A549 (cell line): ENCODE measurements around the gene JUP. TPM values are rescaled to one million over a fixed set of nuclear protein-coding genes. Genes with fewer than 3 reads are reported as not detected.

ENCODE experiments used
- ATAC-seq, 2 experiments: fragments of 200-7000 bp in 1 of 2; fragments of >200 bp in 1 of 2; cut with Nextera tagmentation in 1 of 2; cut with Tn5 transposase in 1 of 2; 3 replicates each; pipeline versions ENCODE4 v1.8.0 to v1.9.1; 2018 to 2020; ENCODE audit warnings: mild to moderate bottlenecking in 1 of 2, moderate library complexity in 1 of 2
- CTCF ChIA-PET: fragments of 300-600 bp; sonication (Branson Sonifier 250); formaldehyde crosslinking; extraction: SDS; loops from one replicate; lab custom pipeline; 2021; ENCODE audit warnings: antibody characterized with exemption, inconsistent platforms; lab: Yijun Ruan, JAX
- POLR2A ChIA-PET: fragments of 350-600 bp; formaldehyde crosslinking; extraction: SDS; loops from one replicate; lab custom pipeline; 2021; ENCODE audit warnings: antibody characterized with exemption, inconsistent platforms; lab: Yijun Ruan, JAX
- DNase-seq, 2 experiments: peaks; one replicate each; pipeline versions ENCODE4 v3.0.0 to v3.0.0-alpha.2; 2011 to 2016; ENCODE audit warnings: low read depth in 1 of 2, low spot score in 1 of 2
- FAIRE-seq: peaks from 2 replicates; lab custom pipeline; 2011; peaks lifted over from hg19 to GRCh38; lab: Jason Lieb, UNC
- H3K27ac ChIP-seq, 2 experiments: fragments of >200 bp; sonication (Bioruptor Twin); formaldehyde crosslinking; 3 replicates each; pipeline ENCODE4 v1.5.1; 2016 to 2017
- H3K4me1 ChIP-seq: fragments of >200 bp; sonication (Bioruptor Twin); formaldehyde crosslinking; 3 replicates; pipeline ENCODE4 v1.6.1; 2016
- H3K4me2 ChIP-seq: fragments of >200 bp; sonication (Bioruptor Twin); formaldehyde crosslinking; 3 replicates; pipeline ENCODE4 v1.6.1; 2016
- H3K4me3 ChIP-seq: fragments of >200 bp; sonication (Bioruptor Twin); formaldehyde crosslinking; 3 replicates; pipeline ENCODE4 v1.5.1; 2016
- H3K9me3 ChIP-seq: fragments of >200 bp; sonication (Bioruptor Twin); formaldehyde crosslinking; 3 replicates; pipeline ENCODE4 v1.6.1; 2016
- CHD2 ChIP-seq: fragments of 150-350 bp; IDR thresholded peaks from 2 replicates; pipeline ENCODE4 v1.6.1; 2014; ENCODE audit warnings: low read length; ENCODE audit not compliant: partially characterized antibody
- EHF ChIP-seq: fragments of 250-450 bp; sonication (Bioruptor Pico); IDR thresholded peaks from 2 replicates; pipeline ENCODE4 v1.5.0; 2020; ENCODE audit warnings: mild to moderate bottlenecking
- EHMT2 ChIP-seq: fragments of 200-600 bp; sonication (generic); IDR thresholded peaks from 2 replicates; pipeline ENCODE4 v1.6.1; 2016; ENCODE audit warnings: antibody characterized with exemption, low read depth, mild to moderate bottlenecking, moderate library complexity
- FOSB ChIP-seq: fragments of 250-450 bp; sonication (Bioruptor Pico); IDR thresholded peaks from 2 replicates; pipeline ENCODE4 v1.5.0; 2020; ENCODE audit warnings: mild to moderate bottlenecking, moderate library complexity
- FOSL2 ChIP-seq, 2 experiments: fragments of 450-650 bp in 1 of 2; fragments of >200 bp in 1 of 2; sonication (Bioruptor Twin) in 1 of 2; formaldehyde crosslinking; IDR thresholded peaks; 2 replicates each; pipeline versions ENCODE4 v1.5.0 to v1.6.1; 2016 to 2020; ENCODE audit warnings: mild to moderate bottlenecking in 1 of 2, moderate library complexity in 1 of 2
- FOXS1 ChIP-seq: fragments of 250-450 bp; sonication (Bioruptor Pico); IDR thresholded peaks from 2 replicates; pipeline ENCODE4 v1.5.0; 2020; ENCODE audit warnings: mild to moderate bottlenecking, moderate library complexity
- GATA3 ChIP-seq: IDR thresholded peaks from 2 replicates; pipeline ENCODE4 v1.6.1; 2012; ENCODE audit warnings: borderline replicate concordance
- HOXB5 ChIP-seq: fragments of 250-450 bp; sonication (Bioruptor Pico); IDR thresholded peaks from 2 replicates; pipeline ENCODE4 v1.5.0; 2020; ENCODE audit warnings: mild to moderate bottlenecking, moderate library complexity
- JUN ChIP-seq, 2 experiments: fragments of >200 bp; sonication (Bioruptor Twin); formaldehyde crosslinking; IDR thresholded peaks; 2 replicates in 1 of 2; 3 replicates in 1 of 2; pipeline ENCODE4 v1.6.1; 2016 to 2017
- JUNB ChIP-seq: fragments of >200 bp; sonication (Bioruptor Twin); formaldehyde crosslinking; IDR thresholded peaks from 2 replicates; pipeline ENCODE4 v1.6.1; 2016
- KDM1A ChIP-seq: fragments of 200-600 bp; sonication (generic); IDR thresholded peaks from 2 replicates; pipeline ENCODE4 v1.6.1; 2016; ENCODE audit warnings: low read depth, mild to moderate bottlenecking
- MAFK ChIP-seq: fragments of 450-650 bp; IDR thresholded peaks from 2 replicates; pipeline ENCODE4 v1.6.1; 2014; ENCODE audit not compliant: partially characterized antibody
- MYC ChIP-seq: IDR thresholded peaks from 2 replicates; pipeline ENCODE4 v1.6.1; 2012; ENCODE audit warnings: mild to moderate bottlenecking, inconsistent platforms, low read length, improper control_type of control experiment, borderline replicate concordance
- NFE2L2 ChIP-seq: fragments of 150-350 bp; conservative IDR thresholded peaks from 2 replicates; pipeline ENCODE4 v1.6.1; 2014; ENCODE audit warnings: low read length
- NR3C1 ChIP-seq: fragments of >200 bp; sonication (Bioruptor Twin); formaldehyde crosslinking; IDR thresholded peaks from 3 replicates; pipeline ENCODE4 v1.6.1; 2017
- PHF8 ChIP-seq: fragments of 200-600 bp; sonication (generic); IDR thresholded peaks from 2 replicates; pipeline ENCODE4 v1.6.1; 2016; ENCODE audit warnings: low read depth, mild to moderate bottlenecking, antibody characterized with exemption, moderate library complexity, borderline replicate concordance
- POLR2A ChIP-seq: IDR thresholded peaks from 2 replicates; pipeline ENCODE4 v1.6.1; 2012; ENCODE audit warnings: mild to moderate bottlenecking, low read length
- RAD21 ChIP-seq, 2 experiments: fragments of >200 bp in 1 of 2; sonication (Bioruptor Twin) in 1 of 2; formaldehyde crosslinking in 1 of 2; IDR thresholded peaks in 1 of 2; conservative IDR thresholded peaks in 1 of 2; 2 replicates in 1 of 2; 3 replicates in 1 of 2; pipeline ENCODE4 v1.6.1; 2012 to 2018; ENCODE audit warnings: inconsistent platforms in 1 of 2
- RCOR1 ChIP-seq: fragments of 150-350 bp; IDR thresholded peaks from 2 replicates; pipeline ENCODE4 v1.6.1; 2014; ENCODE audit warnings: antibody characterized with exemption, low read length, low read depth
- RFX5 ChIP-seq: fragments of 450-650 bp; IDR thresholded peaks from 2 replicates; pipeline ENCODE4 v1.7.1; 2014; ENCODE audit warnings: antibody characterized with exemption, mild to moderate bottlenecking, moderate library complexity
- SMC3 ChIP-seq: fragments of >200 bp; sonication (Bioruptor Twin); formaldehyde crosslinking; IDR thresholded peaks from 3 replicates; pipeline ENCODE4 v1.6.1; 2018; ENCODE audit warnings: inconsistent platforms
- TFCP2L1 ChIP-seq: fragments of 250-450 bp; sonication (Bioruptor Pico); IDR thresholded peaks from 2 replicates; pipeline ENCODE4 v1.5.0; 2021; ENCODE audit warnings: mild to moderate bottlenecking
- TP53 ChIP-seq: fragments of 250-450 bp; sonication (Bioruptor Pico); IDR thresholded peaks from 2 replicates; pipeline ENCODE4 v1.5.0; 2021; ENCODE audit warnings: mild to moderate bottlenecking, moderate library complexity
- ZC3H11A ChIP-seq: fragments of 450-650 bp; IDR thresholded peaks from 2 replicates; pipeline ENCODE4 v1.6.1; 2014; ENCODE audit warnings: antibody characterized with exemption, mild to moderate bottlenecking
- ZFP36 ChIP-seq: fragments of 450-650 bp; IDR thresholded peaks from 2 replicates; pipeline ENCODE4 v1.6.1; 2014; ENCODE audit warnings: borderline replicate concordance; ENCODE audit not compliant: partially characterized antibody
- WGBS: methylation state at CpG from one replicate; pipeline ENCODE4 v1.1.6; 2017; ENCODE audit errors: missing lambda C conversion rate; 5-methylcytosine and 5-hydroxymethylcytosine counted together
- polyA minus RNA-seq: library from RNA; depleted of rRNA, polyadenylated mRNA; stranded (reverse); fragments of >200 nt; gene quantifications from 2 replicates; pipeline ENCODE4 v1.2.3, GENCODE V29; 2011; rRNA and poly(A)+ RNA removed
- polyA plus RNA-seq, 4 experiments: library from polyadenylated mRNA; depleted of rRNA in 3 of 4; stranded (reverse); fragments of >200 nt; fragmentation: RNase III in 1 of 4; extraction: RNeasy Plus Mini Kit Qiagen cat#74134 plus additional on column Dnase treatment in 1 of 4; gene quantifications; 2 replicates in 3 of 4; 3 replicates in 1 of 4; pipeline ENCODE4 v1.2.3, GENCODE V29; 2011 to 2017
- TF ChIP-seq, protein P1 (sequence below): fragments of >200 bp; sonication (Bioruptor Twin); formaldehyde crosslinking; IDR thresholded peaks from 3 replicates; pipeline ENCODE4 v1.6.1; 2016
- TF ChIP-seq, protein P2 (sequence below): fragments of 250-450 bp; sonication (Bioruptor Pico); IDR thresholded peaks from 2 replicates; pipeline ENCODE4 v1.5.0; 2020; ENCODE audit warnings: low read depth, mild to moderate bottlenecking, moderate library complexity
- TF ChIP-seq, protein P3 (sequence below): fragments of >200 bp; sonication (Bioruptor Twin); formaldehyde crosslinking; IDR thresholded peaks from 3 replicates; pipeline ENCODE4 v1.5.1; 2016
- TF ChIP-seq, protein P4 (sequence below): IDR thresholded peaks from 2 replicates; pipeline ENCODE4 v1.6.1; 2012; ENCODE audit warnings: low read depth, borderline replicate concordance
- TF ChIP-seq, protein P5 (sequence below): fragments of 250-450 bp; sonication (Bioruptor Pico); IDR thresholded peaks from 2 replicates; pipeline ENCODE4 v1.5.0; 2021; ENCODE audit warnings: mild to moderate bottlenecking, moderate library complexity, borderline replicate concordance
- TF ChIP-seq, protein P6 (sequence below): IDR thresholded peaks from 2 replicates; pipeline ENCODE4 v1.6.1; 2012

The JUP gene
- 54.8 and 110 TPM in 2 replicates for polyA plus RNA-seq (2011; rRNA removed)
- 93.3 and 130 TPM in 2 replicates for polyA plus RNA-seq (2012; cell fraction: cytosol; rRNA removed)
- polyA plus RNA-seq (2012; cell fraction: nucleus; rRNA removed) = 256 and 307 TPM in 2 replicates
- polyA plus RNA-seq (2017; fragmentation: RNase III; extraction: RNeasy Plus Mini Kit Qiagen cat#74134 plus additional on column Dnase treatment) = 63.3 to 127 TPM (median 107 TPM) in 3 replicates
- 102 and 136 TPM in 2 replicates for polyA minus RNA-seq

DNA sequence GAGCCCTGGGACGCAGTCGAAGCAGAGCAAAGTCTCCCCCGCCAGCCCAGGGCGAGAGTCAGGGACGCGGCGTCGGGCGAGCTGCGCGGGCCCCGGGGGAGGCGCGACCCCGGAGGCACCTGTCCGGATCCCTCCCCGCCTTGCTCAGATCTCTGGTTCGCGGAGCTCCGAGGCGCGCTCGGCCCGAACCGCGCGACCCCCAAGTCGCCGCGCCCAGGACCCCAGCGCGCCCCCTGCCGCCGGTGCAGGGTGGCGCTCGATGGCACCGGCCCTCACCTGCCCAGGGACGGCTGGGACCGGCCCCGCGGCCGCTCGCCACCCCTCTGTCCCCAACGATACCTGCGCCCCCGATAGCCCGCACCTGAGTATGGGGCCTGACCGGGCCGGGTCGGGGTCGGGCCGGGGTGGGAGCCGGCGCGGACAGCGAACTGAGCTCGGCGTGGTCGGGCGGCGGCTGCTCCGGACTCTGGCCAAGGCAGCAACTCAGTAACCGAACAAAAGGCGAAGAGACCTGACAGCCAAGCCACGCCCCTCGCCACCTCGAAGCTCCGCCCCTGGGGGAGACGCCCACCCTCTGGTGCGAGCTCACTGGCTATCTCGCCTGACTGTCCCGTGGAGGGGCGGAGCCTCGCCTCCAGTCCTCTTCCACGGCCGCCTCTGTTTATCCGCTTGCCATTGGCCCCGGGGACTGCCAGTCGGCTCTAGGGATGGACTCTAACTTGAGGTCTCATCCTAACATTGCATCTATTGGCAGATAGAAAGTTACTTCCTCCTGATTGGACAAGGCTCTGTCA is at the start of gene JUP:
JUP (minus strand) TSS at position 485 of the 794 bp plus-strand sequence. CDS start 14,857 bp downstream, outside the sequence.
- WGBS = 1% methylated on average over 43 of the region's 79 CpGs
- Histone ChIP-seq H3K27ac (peak within 1 kb of the TSS; percentile 86), H3K4me2 (peak within 1 kb of the TSS; percentile 90), H3K4me3 (peak within 1 kb of the TSS; percentile 83), H3K4me1 (peaks cover 43% of the 10 kb centered on the region), H3K9me3 (no peaks in the 10 kb centered on the region)
- FAIRE-seq (peak; percentile 99), ATAC-seq (peak; percentile 90 to 95), DNase-seq (peak; percentile 100)
- ChIA-PET CTCF (interaction anchor here (0.6 to 96.0 kb wide), 24 partner anchors 1 to 909 kb away, joined by 3 to 3262 read pairs (median 4); partner anchors contain the start of genes ACLY, EIF1, FKBP10 and GAST), POLR2A (interaction anchor here (0.7 to 2.5 kb wide), 19 partner anchors 9 to 173 kb away, joined by 3 to 55 read pairs (median 9); partner anchors contain the start of genes ACLY, EIF1, HAP1 and ODAD4)
- TF ChIP-seq ZFP36 (no peak), TP53 (CRISPR knock-in tag) (0 out of 2 replicates have a peak, but pooled peaks have one; percentile 58), RCOR1 (0 out of 2 replicates have a peak, but pooled peaks have one; percentile 65), SMC3 (peak; percentile 80), PHF8 (peak; percentile 98), NFE2L2 (no peak), JUNB (no peak), HOXB5 (CRISPR knock-in tag) (peak; percentile 87; the same call in 1 of the 2 replicates), NR3C1 (no peak), FOSL2 (IDR thresholded peaks at IDR 0.05) (no peak), FOSL2 (CRISPR knock-in tag; IDR thresholded peaks at IDR 0.05) (peak; percentile 41), RAD21 (conservative IDR thresholded peaks at IDR 0.05 in 1 of 2, IDR thresholded peaks at IDR 0.05 in 1 of 2) (peak; percentile 42 to 70; a peak in 4 of 5 replicates), RFX5 (no peak), GATA3 (no peak), JUN (IDR thresholded peaks at IDR 0.05) (peak; percentile 60 to 82; a peak in 4 of 5 replicates), EHMT2 (no peak), FOXS1 (CRISPR knock-in tag) (no peak; the same call in 1 of the 2 replicates), POLR2A (peak; percentile 85), ZC3H11A (no peak), CHD2 (peak; percentile 25), FOSB (no peak), EHF (CRISPR knock-in tag) (0 out of 2 replicates have a peak, but pooled peaks have one; percentile 26), TFCP2L1 (CRISPR knock-in tag) (peak; percentile 4; the same call in 1 of the 2 replicates), KDM1A (peak; percentile 84; the same call in 1 of the 2 replicates), MYC (peak; percentile 7; the same call in 1 of the 2 replicates), MAFK (no peak)
- TF ChIP-seq, protein P1, sequence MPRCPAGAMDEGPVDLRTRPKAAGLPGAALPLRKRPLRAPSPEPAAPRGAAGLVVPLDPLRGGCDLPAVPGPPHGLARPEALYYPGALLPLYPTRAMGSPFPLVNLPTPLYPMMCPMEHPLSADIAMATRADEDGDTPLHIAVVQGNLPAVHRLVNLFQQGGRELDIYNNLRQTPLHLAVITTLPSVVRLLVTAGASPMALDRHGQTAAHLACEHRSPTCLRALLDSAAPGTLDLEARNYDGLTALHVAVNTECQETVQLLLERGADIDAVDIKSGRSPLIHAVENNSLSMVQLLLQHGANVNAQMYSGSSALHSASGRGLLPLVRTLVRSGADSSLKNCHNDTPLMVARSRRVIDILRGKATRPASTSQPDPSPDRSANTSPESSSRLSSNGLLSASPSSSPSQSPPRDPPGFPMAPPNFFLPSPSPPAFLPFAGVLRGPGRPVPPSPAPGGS = 0 out of 3 replicates have a peak, but pooled peaks have one; percentile 51
- TF ChIP-seq, protein P2, sequence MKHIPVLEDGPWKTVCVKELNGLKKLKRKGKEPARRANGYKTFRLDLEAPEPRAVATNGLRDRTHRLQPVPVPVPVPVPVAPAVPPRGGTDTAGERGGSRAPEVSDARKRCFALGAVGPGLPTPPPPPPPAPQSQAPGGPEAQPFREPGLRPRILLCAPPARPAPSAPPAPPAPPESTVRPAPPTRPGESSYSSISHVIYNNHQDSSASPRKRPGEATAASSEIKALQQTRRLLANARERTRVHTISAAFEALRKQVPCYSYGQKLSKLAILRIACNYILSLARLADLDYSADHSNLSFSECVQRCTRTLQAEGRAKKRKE (CRISPR knock-in tag) = peak; percentile 87
- TF ChIP-seq, protein P3, sequence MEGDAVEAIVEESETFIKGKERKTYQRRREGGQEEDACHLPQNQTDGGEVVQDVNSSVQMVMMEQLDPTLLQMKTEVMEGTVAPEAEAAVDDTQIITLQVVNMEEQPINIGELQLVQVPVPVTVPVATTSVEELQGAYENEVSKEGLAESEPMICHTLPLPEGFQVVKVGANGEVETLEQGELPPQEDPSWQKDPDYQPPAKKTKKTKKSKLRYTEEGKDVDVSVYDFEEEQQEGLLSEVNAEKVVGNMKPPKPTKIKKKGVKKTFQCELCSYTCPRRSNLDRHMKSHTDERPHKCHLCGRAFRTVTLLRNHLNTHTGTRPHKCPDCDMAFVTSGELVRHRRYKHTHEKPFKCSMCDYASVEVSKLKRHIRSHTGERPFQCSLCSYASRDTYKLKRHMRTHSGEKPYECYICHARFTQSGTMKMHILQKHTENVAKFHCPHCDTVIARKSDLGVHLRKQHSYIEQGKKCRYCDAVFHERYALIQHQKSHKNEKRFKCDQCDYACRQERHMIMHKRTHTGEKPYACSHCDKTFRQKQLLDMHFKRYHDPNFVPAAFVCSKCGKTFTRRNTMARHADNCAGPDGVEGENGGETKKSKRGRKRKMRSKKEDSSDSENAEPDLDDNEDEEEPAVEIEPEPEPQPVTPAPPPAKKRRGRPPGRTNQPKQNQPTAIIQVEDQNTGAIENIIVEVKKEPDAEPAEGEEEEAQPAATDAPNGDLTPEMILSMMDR = peak; percentile 96
- TF ChIP-seq, protein P4, sequence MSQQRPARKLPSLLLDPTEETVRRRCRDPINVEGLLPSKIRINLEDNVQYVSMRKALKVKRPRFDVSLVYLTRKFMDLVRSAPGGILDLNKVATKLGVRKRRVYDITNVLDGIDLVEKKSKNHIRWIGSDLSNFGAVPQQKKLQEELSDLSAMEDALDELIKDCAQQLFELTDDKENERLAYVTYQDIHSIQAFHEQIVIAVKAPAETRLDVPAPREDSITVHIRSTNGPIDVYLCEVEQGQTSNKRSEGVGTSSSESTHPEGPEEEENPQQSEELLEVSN = no peak
- TF ChIP-seq, protein P5, sequence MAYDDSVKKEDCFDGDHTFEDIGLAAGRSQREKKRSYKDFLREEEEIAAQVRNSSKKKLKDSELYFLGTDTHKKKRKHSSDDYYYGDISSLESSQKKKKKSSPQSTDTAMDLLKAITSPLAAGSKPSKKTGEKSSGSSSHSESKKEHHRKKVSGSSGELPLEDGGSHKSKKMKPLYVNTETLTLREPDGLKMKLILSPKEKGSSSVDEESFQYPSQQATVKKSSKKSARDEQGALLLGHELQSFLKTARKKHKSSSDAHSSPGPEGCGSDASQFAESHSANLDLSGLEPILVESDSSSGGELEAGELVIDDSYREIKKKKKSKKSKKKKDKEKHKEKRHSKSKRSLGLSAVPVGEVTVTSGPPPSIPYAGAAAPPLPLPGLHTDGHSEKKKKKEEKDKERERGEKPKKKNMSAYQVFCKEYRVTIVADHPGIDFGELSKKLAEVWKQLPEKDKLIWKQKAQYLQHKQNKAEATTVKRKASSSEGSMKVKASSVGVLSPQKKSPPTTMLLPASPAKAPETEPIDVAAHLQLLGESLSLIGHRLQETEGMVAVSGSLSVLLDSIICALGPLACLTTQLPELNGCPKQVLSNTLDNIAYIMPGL (CRISPR knock-in tag) = peak; percentile 85; the same call in 1 of the 2 replicates
- TF ChIP-seq, protein P6, sequence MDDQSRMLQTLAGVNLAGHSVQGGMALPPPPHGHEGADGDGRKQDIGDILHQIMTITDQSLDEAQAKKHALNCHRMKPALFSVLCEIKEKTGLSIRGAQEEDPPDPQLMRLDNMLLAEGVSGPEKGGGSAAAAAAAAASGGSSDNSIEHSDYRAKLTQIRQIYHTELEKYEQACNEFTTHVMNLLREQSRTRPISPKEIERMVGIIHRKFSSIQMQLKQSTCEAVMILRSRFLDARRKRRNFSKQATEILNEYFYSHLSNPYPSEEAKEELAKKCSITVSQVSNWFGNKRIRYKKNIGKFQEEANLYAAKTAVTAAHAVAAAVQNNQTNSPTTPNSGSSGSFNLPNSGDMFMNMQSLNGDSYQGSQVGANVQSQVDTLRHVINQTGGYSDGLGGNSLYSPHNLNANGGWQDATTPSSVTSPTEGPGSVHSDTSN = peak; percentile 99
